ENCODE results near the gene TUBB1.

Gene TUBB1

GRCh38 chr20:58987790-58988564 is 31.3 kb upstream of the TUBB1 start:
- DNase-seq (ENCODE audit: low read depth), result no peak
- H3K4me3 ChIP-seq (ENCODE audit: low read depth, low read length), result no peak overlapping the region
- in situ Hi-C loops (cut with HindIII; ENCODE audit: low sequenced_read_pairs), result no loop called here
- no peak for TF ChIP-seq CTCF (IDR thresholded peaks at IDR 0.05; ENCODE audit: low read depth, low read length, missing control alignments)

- in situ Hi-C loops (cut with HindIII; ENCODE audit: low sequenced_read_pairs), result no loop called here
- no peak for DNase-seq (ENCODE audit: low read depth)
Measured at GRCh38 chr20:58988565-58988882, 30.7 kb upstream of the TUBB1 start.

GRCh38 chr20:58989196-58989595 is 30.0 kb upstream of the TUBB1 start:
- in situ Hi-C loops (cut with HindIII; ENCODE audit: low sequenced_read_pairs), result no loop called here
- TF ChIP-seq CTCF (IDR thresholded peaks at IDR 0.05; ENCODE audit: low read depth, low read length, missing control alignments), result no peak
- no peak for DNase-seq (ENCODE audit: low read depth)

More at GRCh38 chr20:58988565-58988882, 30.7 kb upstream of the TUBB1 start:
- H3K4me3 ChIP-seq (ENCODE audit: low read depth, low read length), result no peak overlapping the region
- TF ChIP-seq CTCF (IDR thresholded peaks at IDR 0.05; ENCODE audit: low read depth, low read length, missing control alignments), result no peak

GRCh38 chr20:58990651-58991445 is 28.4 kb upstream of the TUBB1 start:
- in situ Hi-C loops (cut with HindIII; ENCODE audit: low sequenced_read_pairs), result no loop called here
- no peak for DNase-seq (ENCODE audit: low read depth)
- TF ChIP-seq CTCF (IDR thresholded peaks at IDR 0.05; ENCODE audit: low read depth, low read length, missing control alignments), result no peak
- H3K4me3 ChIP-seq (ENCODE audit: low read depth, low read length), result no peak overlapping the region

More at GRCh38 chr20:58989196-58989595, 30.0 kb upstream of the TUBB1 start:
- no peak overlapping the region for H3K4me3 ChIP-seq (ENCODE audit: low read depth, low read length)

- no peak for DNase-seq (ENCODE audit: low read depth)
- in situ Hi-C loops (cut with HindIII; ENCODE audit: low sequenced_read_pairs), result no loop called here
- no peak for TF ChIP-seq CTCF (IDR thresholded peaks at IDR 0.05; ENCODE audit: low read depth, low read length, missing control alignments)
- no peak overlapping the region for H3K4me3 ChIP-seq (ENCODE audit: low read depth, low read length)
Measured at GRCh38 chr20:58991715-58992114, 27.5 kb upstream of the TUBB1 start.

- no peak for DNase-seq (ENCODE audit: low read depth)
- no peak for TF ChIP-seq CTCF (IDR thresholded peaks at IDR 0.05; ENCODE audit: low read depth, low read length, missing control alignments)
- in situ Hi-C loops (cut with HindIII; ENCODE audit: low sequenced_read_pairs), result no loop called here
- H3K4me3 ChIP-seq (ENCODE audit: low read depth, low read length), result no peak overlapping the region
Measured at GRCh38 chr20:58992911-58993310, 26.3 kb upstream of the TUBB1 start.
